Measurements from ENCODE around the gene CDC42EP2.

GRCh38 chr11:65295571-65296341 is 18.9 kb upstream of the CDC42EP2 start:
- no peak for TF ChIP-seq CTCF (IDR thresholded peaks at IDR 0.05)
- no peak for TF ChIP-seq POLR2AphosphoS5 (IDR thresholded peaks at IDR 0.05)
- TF ChIP-seq POLR2A (IDR thresholded peaks at IDR 0.05): no peak
